ENCODE results near the gene NRG2.

The NRG2 gene

GRCh38 chr5:139901251-139901575, 141.9 kb downstream of the NRG2 start:
- Histone ChIP-seq H3K4me1 (ENCODE audit: control insufficient read depth, insufficient read depth, low read length) (peaks cover 13% of the 10 kb centered on the region), H3K9me3 (ENCODE audit: control insufficient read depth, low read length) (no peaks in the 10 kb centered on the region), H3K27ac (ENCODE audit: insufficient read depth, low read depth, low read length, poor library complexity, severe bottlenecking) (no peak overlapping the region), H3K27me3 (ENCODE audit: control insufficient read depth, insufficient read depth, low read length, poor library complexity, severe bottlenecking) (peaks cover 62% of the 10 kb centered on the region), H3K4me3 (ENCODE audit: insufficient read depth, low read depth, low read length) (no peak overlapping the region), H3K36me3 (ENCODE audit: control insufficient read depth, insufficient read depth, low read length) (no peaks in the 10 kb centered on the region)
- 93 to 94% methylated on average over 2 of the region's 2 CpGs for WGBS, 2 experiments

- Histone ChIP-seq H3K27ac (ENCODE audit: insufficient read depth, low read depth, low read length, poor library complexity, severe bottlenecking) (no peak overlapping the region), H3K36me3 (ENCODE audit: control insufficient read depth, insufficient read depth, low read length) (no peaks in the 10 kb centered on the region), H3K4me3 (ENCODE audit: insufficient read depth, low read depth, low read length) (no peak overlapping the region), H3K4me1 (ENCODE audit: control insufficient read depth, insufficient read depth, low read length) (peaks cover 13% of the 10 kb centered on the region), H3K9me3 (ENCODE audit: control insufficient read depth, low read length) (no peaks in the 10 kb centered on the region), H3K27me3 (ENCODE audit: control insufficient read depth, insufficient read depth, low read length, poor library complexity, severe bottlenecking) (peaks cover 62% of the 10 kb centered on the region)
- 89 to 91% methylated on average over 3 of the region's 3 CpGs for WGBS, 2 experiments
These were observed 142.4 kb downstream of the NRG2 start for GRCh38 chr5:139900546-139901250.

- H3K9me3 ChIP-seq (ENCODE audit: control insufficient read depth, low read length): no peaks in the 10 kb centered on the region
- peaks cover 51% of the 10 kb centered on the region for H3K27me3 ChIP-seq (ENCODE audit: control insufficient read depth, insufficient read depth, low read length, poor library complexity, severe bottlenecking)
- 79 to 92% methylated on average over 2 of the region's 2 CpGs for WGBS, 2 experiments
- no peak overlapping the region for H3K4me3 ChIP-seq (ENCODE audit: insufficient read depth, low read depth, low read length)
- no peak overlapping the region for H3K27ac ChIP-seq (ENCODE audit: insufficient read depth, low read depth, low read length, poor library complexity, severe bottlenecking)
- no peaks in the 10 kb centered on the region for H3K4me1 ChIP-seq (ENCODE audit: control insufficient read depth, insufficient read depth, low read length)
- H3K36me3 ChIP-seq (ENCODE audit: control insufficient read depth, insufficient read depth, low read length): no peaks in the 10 kb centered on the region
These were observed 144.1 kb downstream of the NRG2 start for GRCh38 chr5:139898981-139899380.

GRCh38 chr5:139897982-139898381, 145.1 kb downstream of the NRG2 start:
- Histone ChIP-seq H3K4me3 (ENCODE audit: insufficient read depth, low read depth, low read length) (no peak overlapping the region), H3K27me3 (ENCODE audit: control insufficient read depth, insufficient read depth, low read length, poor library complexity, severe bottlenecking) (peaks cover 41% of the 10 kb centered on the region), H3K27ac (ENCODE audit: insufficient read depth, low read depth, low read length, poor library complexity, severe bottlenecking) (no peak overlapping the region), H3K36me3 (ENCODE audit: control insufficient read depth, insufficient read depth, low read length) (no peaks in the 10 kb centered on the region), H3K4me1 (ENCODE audit: control insufficient read depth, insufficient read depth, low read length) (no peaks in the 10 kb centered on the region), H3K9me3 (ENCODE audit: control insufficient read depth, low read length) (no peaks in the 10 kb centered on the region)
- 92 to 94% methylated on average over 6 of the region's 6 CpGs for WGBS, 2 experiments

GRCh38 chr5:139897342-139897741, 145.8 kb downstream of the NRG2 start:
- no peaks in the 10 kb centered on the region for H3K4me1 ChIP-seq (ENCODE audit: control insufficient read depth, insufficient read depth, low read length)
- no peak overlapping the region for H3K4me3 ChIP-seq (ENCODE audit: insufficient read depth, low read depth, low read length)
- no peaks in the 10 kb centered on the region for H3K9me3 ChIP-seq (ENCODE audit: control insufficient read depth, low read length)
- H3K27ac ChIP-seq (ENCODE audit: insufficient read depth, low read depth, low read length, poor library complexity, severe bottlenecking): no peak overlapping the region
- WGBS, 2 experiments: 92% methylated on average over 6 of the region's 6 CpGs
- no peaks in the 10 kb centered on the region for H3K36me3 ChIP-seq (ENCODE audit: control insufficient read depth, insufficient read depth, low read length)
- H3K27me3 ChIP-seq (ENCODE audit: control insufficient read depth, insufficient read depth, low read length, poor library complexity, severe bottlenecking): peaks cover 35% of the 10 kb centered on the region

- H3K27ac ChIP-seq (ENCODE audit: insufficient read depth, low read depth, low read length, poor library complexity, severe bottlenecking): no peak overlapping the region
- no peak overlapping the region for H3K4me3 ChIP-seq (ENCODE audit: insufficient read depth, low read depth, low read length)
- H3K9me3 ChIP-seq (ENCODE audit: control insufficient read depth, low read length): no peaks in the 10 kb centered on the region
- H3K36me3 ChIP-seq (ENCODE audit: control insufficient read depth, insufficient read depth, low read length): no peaks in the 10 kb centered on the region
- H3K27me3 ChIP-seq (ENCODE audit: control insufficient read depth, insufficient read depth, low read length, poor library complexity, severe bottlenecking): peaks cover 28% of the 10 kb centered on the region
- no peaks in the 10 kb centered on the region for H3K4me1 ChIP-seq (ENCODE audit: control insufficient read depth, insufficient read depth, low read length)
- 91 to 96% methylated on average over 4 of the region's 4 CpGs for WGBS, 2 experiments
These were observed 146.4 kb downstream of the NRG2 start for GRCh38 chr5:139896718-139897117.

GRCh38 chr5:139895647-139896046, 147.5 kb downstream of the NRG2 start:
- no peaks in the 10 kb centered on the region for H3K9me3 ChIP-seq (ENCODE audit: control insufficient read depth, low read length)
- peaks cover 18% of the 10 kb centered on the region for H3K27me3 ChIP-seq (ENCODE audit: control insufficient read depth, insufficient read depth, low read length, poor library complexity, severe bottlenecking)
- H3K27ac ChIP-seq (ENCODE audit: insufficient read depth, low read depth, low read length, poor library complexity, severe bottlenecking): no peak overlapping the region
- no peak overlapping the region for H3K4me3 ChIP-seq (ENCODE audit: insufficient read depth, low read depth, low read length)
- H3K4me1 ChIP-seq (ENCODE audit: control insufficient read depth, insufficient read depth, low read length): no peaks in the 10 kb centered on the region
- 84 to 90% methylated on average over 2 of the region's 2 CpGs for WGBS, 2 experiments
- H3K36me3 ChIP-seq (ENCODE audit: control insufficient read depth, insufficient read depth, low read length): no peaks in the 10 kb centered on the region

- no peak overlapping the region for H3K4me3 ChIP-seq (ENCODE audit: insufficient read depth, low read depth, low read length)
- H3K27ac ChIP-seq (ENCODE audit: insufficient read depth, low read depth, low read length, poor library complexity, severe bottlenecking): no peak overlapping the region
- peaks cover 12% of the 10 kb centered on the region for H3K27me3 ChIP-seq (ENCODE audit: control insufficient read depth, insufficient read depth, low read length, poor library complexity, severe bottlenecking)
- WGBS, 2 experiments: 94 to 95% methylated on average over 5 of the region's 5 CpGs
- H3K36me3 ChIP-seq (ENCODE audit: control insufficient read depth, insufficient read depth, low read length): no peaks in the 10 kb centered on the region
- H3K9me3 ChIP-seq (ENCODE audit: control insufficient read depth, low read length): no peaks in the 10 kb centered on the region
- H3K4me1 ChIP-seq (ENCODE audit: control insufficient read depth, insufficient read depth, low read length): no peaks in the 10 kb centered on the region
These were observed 148.1 kb downstream of the NRG2 start for GRCh38 chr5:139895046-139895445.

GRCh38 chr5:139893873-139894272, 149.2 kb downstream of the NRG2 start:
- no peaks in the 10 kb centered on the region for H3K36me3 ChIP-seq (ENCODE audit: control insufficient read depth, insufficient read depth, low read length)
- H3K4me1 ChIP-seq (ENCODE audit: control insufficient read depth, insufficient read depth, low read length): no peaks in the 10 kb centered on the region
- H3K9me3 ChIP-seq (ENCODE audit: control insufficient read depth, low read length): no peaks in the 10 kb centered on the region
- WGBS, 2 experiments: 82 to 83% methylated on average over 9 of the region's 9 CpGs
- peaks cover 3% of the 10 kb centered on the region for H3K27me3 ChIP-seq (ENCODE audit: control insufficient read depth, insufficient read depth, low read length, poor library complexity, severe bottlenecking)
- no peak overlapping the region for H3K4me3 ChIP-seq (ENCODE audit: insufficient read depth, low read depth, low read length)
- no peak overlapping the region for H3K27ac ChIP-seq (ENCODE audit: insufficient read depth, low read depth, low read length, poor library complexity, severe bottlenecking)

- Histone ChIP-seq H3K27ac (ENCODE audit: insufficient read depth, low read depth, low read length, poor library complexity, severe bottlenecking) (no peak overlapping the region), H3K27me3 (ENCODE audit: control insufficient read depth, insufficient read depth, low read length, poor library complexity, severe bottlenecking) (no peaks in the 10 kb centered on the region), H3K4me3 (ENCODE audit: insufficient read depth, low read depth, low read length) (no peak overlapping the region), H3K4me1 (ENCODE audit: control insufficient read depth, insufficient read depth, low read length) (no peaks in the 10 kb centered on the region), H3K9me3 (ENCODE audit: control insufficient read depth, low read length) (no peaks in the 10 kb centered on the region), H3K36me3 (ENCODE audit: control insufficient read depth, insufficient read depth, low read length) (no peaks in the 10 kb centered on the region)
- WGBS, 2 experiments: 100% methylated on average over 2 of the region's 2 CpGs
These were observed 153.7 kb downstream of the NRG2 start for GRCh38 chr5:139889410-139889809.

- H3K9me3 ChIP-seq (ENCODE audit: control insufficient read depth, low read length): no peaks in the 10 kb centered on the region
- 73 to 78% methylated on average over 4 of the region's 4 CpGs for WGBS, 2 experiments
- H3K4me3 ChIP-seq (ENCODE audit: insufficient read depth, low read depth, low read length): no peak overlapping the region
These were observed 154.7 kb downstream of the NRG2 start for GRCh38 chr5:139888370-139888769.

More at GRCh38 chr5:139888370-139888769, 154.7 kb downstream of the NRG2 start:
- H3K36me3 ChIP-seq (ENCODE audit: control insufficient read depth, insufficient read depth, low read length): no peaks in the 10 kb centered on the region
- H3K4me1 ChIP-seq (ENCODE audit: control insufficient read depth, insufficient read depth, low read length): no peaks in the 10 kb centered on the region
- no peaks in the 10 kb centered on the region for H3K27me3 ChIP-seq (ENCODE audit: control insufficient read depth, insufficient read depth, low read length, poor library complexity, severe bottlenecking)
- H3K27ac ChIP-seq (ENCODE audit: insufficient read depth, low read depth, low read length, poor library complexity, severe bottlenecking): no peak overlapping the region
